ENCODE data around the gene HBP1. TPM values are rescaled to one million over a fixed set of nuclear protein-coding genes. Genes with fewer than 3 reads are reported as not detected.
"Not testable (repeated sequence)": the region's sequence is repeated elsewhere in the genome, so short reads cannot be mapped to it uniquely, and the experiment has no call there.

HBP1 gene
- total RNA-seq, 1 experiment from 2014 or later = 55.6 TPM

DNA sequence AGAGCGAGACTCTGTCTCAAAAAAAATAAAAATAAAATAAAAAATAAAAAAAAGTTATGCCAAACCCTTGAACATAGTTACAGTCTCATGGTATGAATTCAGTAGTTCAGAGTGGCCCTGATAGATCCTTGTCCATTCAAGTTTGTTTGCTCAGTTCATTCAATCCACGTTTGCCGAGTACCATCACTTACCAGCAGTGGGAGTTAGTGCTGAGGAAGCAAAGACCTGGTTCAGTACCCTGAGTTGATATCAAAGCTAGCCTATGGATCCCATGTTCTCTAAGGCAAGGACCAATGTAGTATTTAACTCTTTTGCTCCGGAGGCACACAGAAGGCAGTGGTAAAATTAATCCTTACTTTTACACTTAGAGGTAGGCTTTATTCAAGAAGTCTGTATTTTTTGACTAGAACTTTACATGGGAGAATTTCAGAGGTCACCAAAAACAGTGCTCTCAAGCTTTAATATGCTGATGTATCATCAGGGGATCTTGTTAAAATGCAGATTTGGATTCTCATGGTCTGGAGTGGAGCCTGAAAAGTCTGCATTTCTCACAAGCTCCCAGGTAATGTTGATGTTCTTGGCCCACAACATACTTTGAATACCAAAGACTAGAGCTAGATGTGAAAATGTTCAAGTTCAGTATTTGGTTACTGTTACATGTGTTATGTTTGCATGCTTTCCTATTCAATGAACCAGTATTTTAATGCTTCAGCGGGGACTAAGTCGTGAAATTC lies 38.1 kb upstream of the HBP1 start:
- Histone ChIP-seq H3K9me2 (replicated peaks; ENCODE audit: insufficient read depth, low read length) (no peaks in the 10 kb centered on the region), H2AFZ (ENCODE audit: low read length) (no peak overlapping the region), H3K4me2 (ENCODE audit: low read depth, low read length, poor library complexity, severe bottlenecking) (no peak overlapping the region), H3K9me3 (ENCODE audit: low read length) (no peaks in the 10 kb centered on the region), H3K4me1 (ENCODE audit: low read length) (peaks cover 7% of the 10 kb centered on the region), H3K27me3 (ENCODE audit: low read length) (no peaks in the 10 kb centered on the region), H4K20me1 (ENCODE audit: insufficient read depth, low read depth, low read length) (no peaks in the 10 kb centered on the region), H3K27ac (ENCODE audit: low read length) (no peak overlapping the region), H3K4me3 (ENCODE audit: low read length) (no peak overlapping the region), H3K79me2 (ENCODE audit: low read length) (no peaks in the 10 kb centered on the region), H3K36me3 (ENCODE audit: insufficient read depth, low read length) (no peaks in the 10 kb centered on the region), H3K9ac (ENCODE audit: low read length) (no peak overlapping the region)
- DNase-seq = peak; percentile 55

DNA sequence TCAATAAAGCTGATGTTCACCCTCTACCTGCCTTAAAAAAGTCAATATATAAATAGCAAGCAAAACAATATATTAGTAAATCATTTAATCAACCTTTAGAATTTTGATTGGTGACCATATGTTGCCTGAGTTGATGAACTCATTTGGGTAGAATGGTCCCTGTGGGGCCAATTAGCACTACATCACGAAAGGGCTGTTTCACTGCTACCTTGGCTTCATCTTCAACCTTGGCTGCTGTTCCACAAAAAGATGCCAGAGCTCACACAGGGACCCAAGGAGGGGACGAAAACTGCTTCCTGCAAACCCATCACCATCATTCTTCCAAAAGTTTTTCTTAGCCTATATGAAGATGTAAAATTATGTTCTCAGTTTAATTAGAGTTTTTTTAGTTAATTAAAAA lies 35.4 kb upstream of the HBP1 start:
- Histone ChIP-seq H3K9me3 (ENCODE audit: low read length) (no peaks in the 10 kb centered on the region), H3K4me1 (ENCODE audit: low read length) (no peaks in the 10 kb centered on the region), H3K27ac (ENCODE audit: low read length) (no peak overlapping the region), H2AFZ (ENCODE audit: low read length) (no peak overlapping the region), H3K4me3 (ENCODE audit: low read length) (no peak overlapping the region), H4K20me1 (ENCODE audit: insufficient read depth, low read depth, low read length) (no peaks in the 10 kb centered on the region), H3K9me2 (replicated peaks; ENCODE audit: insufficient read depth, low read length) (no peaks in the 10 kb centered on the region), H3K36me3 (ENCODE audit: insufficient read depth, low read length) (no peaks in the 10 kb centered on the region), H3K9ac (ENCODE audit: low read length) (no peak overlapping the region), H3K79me2 (ENCODE audit: low read length) (no peaks in the 10 kb centered on the region), H3K4me2 (ENCODE audit: low read depth, low read length, poor library complexity, severe bottlenecking) (no peak overlapping the region), H3K27me3 (ENCODE audit: low read length) (no peaks in the 10 kb centered on the region)
- DNase-seq = no peak

DNA sequence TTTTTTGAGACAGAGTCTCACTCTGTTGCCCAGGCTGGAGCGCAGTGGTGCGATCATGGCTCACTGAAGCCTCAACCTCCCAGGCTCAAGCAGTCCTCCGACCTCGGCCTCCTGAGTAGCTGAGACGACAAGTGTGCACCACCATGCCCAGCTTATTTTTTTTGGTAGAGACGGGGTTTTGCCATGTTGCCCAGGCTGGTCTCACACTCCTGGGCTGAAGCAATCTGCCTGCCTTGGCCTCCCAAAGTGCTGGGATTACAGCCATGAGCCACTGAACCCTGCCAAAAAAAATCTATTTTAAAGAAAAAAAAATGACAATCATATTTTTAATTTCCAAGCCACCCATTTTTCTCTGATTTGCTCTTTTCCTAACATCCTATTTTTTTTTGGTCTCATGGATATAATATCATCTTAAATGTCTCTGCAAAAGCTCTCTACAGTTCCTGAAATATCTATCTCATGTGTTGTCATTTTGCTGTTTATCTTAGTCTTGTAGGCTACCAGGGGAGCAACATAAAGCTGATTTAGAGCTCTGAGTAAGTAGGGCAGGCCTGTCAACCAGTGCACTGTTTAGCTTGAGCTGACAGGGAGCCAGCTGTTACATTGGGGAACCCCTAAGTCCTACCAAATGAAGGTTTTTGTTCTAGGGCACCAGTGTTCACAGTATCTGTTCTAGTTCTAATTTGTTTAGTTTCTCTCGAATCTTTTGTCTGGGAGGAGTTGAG lies 29.9 kb upstream of the HBP1 start:
- Histone ChIP-seq H3K9ac (ENCODE audit: low read length) (no peak overlapping the region), H3K9me3 (ENCODE audit: low read length) (no peaks in the 10 kb centered on the region), H4K20me1 (ENCODE audit: insufficient read depth, low read depth, low read length) (no peaks in the 10 kb centered on the region), H3K4me2 (ENCODE audit: low read depth, low read length, poor library complexity, severe bottlenecking) (no peak overlapping the region), H3K4me1 (ENCODE audit: low read length) (no peaks in the 10 kb centered on the region), H3K27me3 (ENCODE audit: low read length) (no peaks in the 10 kb centered on the region), H3K4me3 (ENCODE audit: low read length) (no peak overlapping the region), H3K79me2 (ENCODE audit: low read length) (no peaks in the 10 kb centered on the region), H3K36me3 (ENCODE audit: insufficient read depth, low read length) (no peaks in the 10 kb centered on the region), H3K27ac (ENCODE audit: low read length) (no peak overlapping the region), H2AFZ (ENCODE audit: low read length) (no peak overlapping the region), H3K9me2 (replicated peaks; ENCODE audit: insufficient read depth, low read length) (no peaks in the 10 kb centered on the region)
- no peak for DNase-seq

DNA sequence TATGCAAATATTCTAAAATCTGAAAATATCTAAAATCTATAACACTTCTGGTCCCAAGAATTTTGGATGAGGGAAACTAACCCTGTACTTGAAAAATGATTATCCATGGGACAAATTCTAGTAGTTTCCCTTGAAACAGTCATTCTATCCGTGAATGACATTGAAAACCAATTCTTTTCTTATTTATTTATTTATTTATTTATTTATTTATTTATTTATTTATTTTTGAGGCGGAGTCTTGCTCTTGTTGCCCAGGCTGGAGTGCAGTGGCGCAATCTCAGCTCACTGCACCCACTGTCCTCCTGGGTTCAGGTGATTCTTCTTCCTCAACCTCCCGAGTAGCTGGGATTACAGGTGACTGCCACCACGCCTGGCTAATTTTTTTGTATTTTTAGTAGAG lies 24.9 kb upstream of the HBP1 start:
- not testable (repeated sequence) for H3K9me3 ChIP-seq (ENCODE audit: low read length); H3K79me2 ChIP-seq (ENCODE audit: low read length); H3K27ac ChIP-seq (ENCODE audit: low read length); H3K4me3 ChIP-seq (ENCODE audit: low read length); DNase-seq; H3K4me2 ChIP-seq (ENCODE audit: low read depth, low read length, poor library complexity, severe bottlenecking); H2AFZ ChIP-seq (ENCODE audit: low read length); H3K27me3 ChIP-seq (ENCODE audit: low read length); H4K20me1 ChIP-seq (ENCODE audit: insufficient read depth, low read depth, low read length); H3K9ac ChIP-seq (ENCODE audit: low read length); H3K36me3 ChIP-seq (ENCODE audit: insufficient read depth, low read length); H3K9me2 ChIP-seq (replicated peaks; ENCODE audit: insufficient read depth, low read length)
- peaks cover 24% of the 10 kb centered on the region for H3K4me1 ChIP-seq (ENCODE audit: low read length)

DNA sequence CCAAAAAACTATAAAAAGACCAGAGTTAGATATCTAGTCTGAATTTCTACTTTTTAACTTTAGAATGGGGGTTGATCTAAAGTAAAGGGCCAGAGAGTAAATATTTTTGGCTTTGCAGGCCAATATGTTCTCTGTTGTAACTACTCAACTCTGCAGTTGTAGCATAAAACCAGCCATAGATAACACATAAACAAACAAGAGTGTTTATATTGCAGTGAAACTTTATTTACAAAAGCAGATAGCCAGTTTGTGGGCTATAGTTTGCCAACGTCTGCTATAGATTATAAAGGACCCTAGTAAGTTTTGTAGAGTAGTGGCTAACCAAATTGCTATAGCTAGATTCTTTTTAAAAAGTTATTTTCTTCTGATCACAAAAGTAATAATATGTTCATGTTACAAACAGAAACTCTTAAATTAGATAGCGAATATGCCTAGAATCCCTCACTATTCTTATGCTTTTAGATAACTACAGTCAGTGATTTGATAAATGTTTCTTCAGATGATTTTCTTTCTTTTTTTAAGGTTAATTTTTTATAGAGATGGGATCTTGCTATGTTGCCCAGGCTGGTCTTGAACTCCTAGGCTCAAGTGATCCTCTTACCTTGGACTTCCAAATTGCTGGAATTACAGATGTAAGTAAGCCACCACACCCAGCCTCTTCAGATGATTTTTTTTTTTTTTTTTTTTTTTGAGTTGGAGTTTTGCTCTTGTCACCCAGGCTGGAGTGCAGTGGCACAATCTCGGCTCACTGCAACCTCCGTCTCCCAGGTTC lies 23.6 kb upstream of the HBP1 start:
- no peaks in the 10 kb centered on the region for H3K36me3 ChIP-seq (ENCODE audit: insufficient read depth, low read length)
- H3K4me2 ChIP-seq (ENCODE audit: low read depth, low read length, poor library complexity, severe bottlenecking) = peak overlapping the region; percentile 35
- no peaks in the 10 kb centered on the region for H4K20me1 ChIP-seq (ENCODE audit: insufficient read depth, low read depth, low read length)
- peaks cover 24% of the 10 kb centered on the region for H3K4me1 ChIP-seq (ENCODE audit: low read length)
- no peak overlapping the region for H3K9ac ChIP-seq (ENCODE audit: low read length)
- no peaks in the 10 kb centered on the region for H3K79me2 ChIP-seq (ENCODE audit: low read length)
- DNase-seq = no peak
- H3K27ac ChIP-seq (ENCODE audit: low read length) = no peak overlapping the region
- no peaks in the 10 kb centered on the region for H3K27me3 ChIP-seq (ENCODE audit: low read length)
- H3K4me3 ChIP-seq (ENCODE audit: low read length) = no peak overlapping the region
- H3K9me3 ChIP-seq (ENCODE audit: low read length) = no peaks in the 10 kb centered on the region
- H2AFZ ChIP-seq (ENCODE audit: low read length) = no peak overlapping the region
- no peaks in the 10 kb centered on the region for H3K9me2 ChIP-seq (replicated peaks; ENCODE audit: insufficient read depth, low read length)

DNA sequence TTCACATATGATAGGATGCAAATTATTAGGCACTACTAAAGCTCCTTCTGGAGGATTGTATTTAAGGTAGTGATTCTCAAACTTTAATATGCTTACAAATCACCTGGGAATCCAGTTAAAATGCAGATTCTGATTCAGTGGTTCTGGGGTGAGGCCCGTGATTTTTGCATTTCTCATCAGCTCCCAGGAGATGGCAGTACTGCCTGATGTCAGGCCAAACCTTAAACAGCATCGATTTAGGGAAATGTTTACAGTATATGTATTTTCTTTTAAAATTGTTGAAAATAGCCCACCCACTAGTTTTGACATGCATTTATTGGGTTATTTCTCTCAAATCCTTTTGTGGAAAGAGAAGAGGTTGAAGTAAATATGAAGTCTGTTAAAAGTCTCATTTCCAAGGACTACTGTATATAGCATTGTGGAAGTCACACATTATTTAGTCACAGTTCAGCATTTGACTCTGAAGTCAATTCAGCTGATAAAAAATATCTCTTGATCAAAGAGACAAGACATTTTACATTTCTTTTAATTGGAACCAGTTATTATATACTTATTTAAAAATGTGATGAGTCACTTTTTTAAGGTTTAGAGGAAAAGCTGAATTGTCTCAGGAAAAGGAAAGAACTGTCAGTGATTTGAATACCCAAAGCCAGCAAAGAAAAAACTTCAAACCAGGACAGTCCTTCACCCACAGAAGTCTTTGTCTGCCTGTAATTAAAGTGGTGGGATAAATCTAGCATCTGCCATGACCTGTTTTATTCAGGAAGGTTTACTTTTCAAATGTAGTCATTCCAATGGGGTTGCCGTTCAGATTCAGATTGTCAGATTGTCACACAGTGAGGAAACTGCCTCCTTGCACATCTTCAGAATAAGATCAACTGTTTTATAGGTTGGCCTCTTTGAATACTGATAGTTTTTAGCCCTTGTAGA lies 21.1 kb upstream of the HBP1 start:
- Histone ChIP-seq H3K4me3 (ENCODE audit: low read length) (peak overlapping the region; percentile 9; the same call in 1 of the 2 replicates), H4K20me1 (ENCODE audit: insufficient read depth, low read depth, low read length) (no peaks in the 10 kb centered on the region), H3K79me2 (ENCODE audit: low read length) (no peaks in the 10 kb centered on the region), H3K9me2 (replicated peaks; ENCODE audit: insufficient read depth, low read length) (no peaks in the 10 kb centered on the region), H3K4me1 (ENCODE audit: low read length) (peaks cover 24% of the 10 kb centered on the region), H2AFZ (ENCODE audit: low read length) (no peak overlapping the region), H3K9ac (ENCODE audit: low read length) (no peak overlapping the region), H3K36me3 (ENCODE audit: insufficient read depth, low read length) (no peaks in the 10 kb centered on the region), H3K4me2 (ENCODE audit: low read depth, low read length, poor library complexity, severe bottlenecking) (peak overlapping the region; percentile 33), H3K27me3 (ENCODE audit: low read length) (no peaks in the 10 kb centered on the region), H3K27ac (ENCODE audit: low read length) (no peak overlapping the region), H3K9me3 (ENCODE audit: low read length) (no peaks in the 10 kb centered on the region)
- peak; percentile 72 for DNase-seq

DNA sequence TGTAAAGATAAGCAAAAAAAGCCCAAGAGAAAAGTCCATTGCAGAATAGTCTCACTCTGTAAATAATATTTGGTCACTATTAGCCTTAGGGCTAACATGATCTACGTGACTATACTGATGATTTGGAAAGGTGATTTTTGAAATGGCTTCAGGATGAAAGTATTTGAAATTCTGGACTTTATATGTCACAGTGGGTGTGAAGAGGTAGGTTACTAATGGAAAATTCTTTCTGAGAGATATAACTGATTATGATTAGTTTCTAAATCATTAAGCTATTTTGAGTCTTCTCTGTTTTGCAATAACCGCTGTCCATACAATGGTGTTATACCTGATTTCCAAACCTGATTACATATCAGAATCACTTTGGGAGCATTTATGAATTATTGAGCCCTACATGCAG lies 20.1 kb upstream of the HBP1 start:
- H3K4me2 ChIP-seq (ENCODE audit: low read depth, low read length, poor library complexity, severe bottlenecking) = no peak overlapping the region
- no peaks in the 10 kb centered on the region for H3K9me3 ChIP-seq (ENCODE audit: low read length)

More for the DNA sequence above, 20.1 kb upstream of the HBP1 start:
- H4K20me1 ChIP-seq (ENCODE audit: insufficient read depth, low read depth, low read length) = no peaks in the 10 kb centered on the region
- H3K36me3 ChIP-seq (ENCODE audit: insufficient read depth, low read length) = no peaks in the 10 kb centered on the region
- DNase-seq = no peak
- no peak overlapping the region for H3K9ac ChIP-seq (ENCODE audit: low read length)
- no peaks in the 10 kb centered on the region for H3K27me3 ChIP-seq (ENCODE audit: low read length)
- peaks cover 24% of the 10 kb centered on the region for H3K4me1 ChIP-seq (ENCODE audit: low read length)
- H2AFZ ChIP-seq (ENCODE audit: low read length) = no peak overlapping the region
- H3K27ac ChIP-seq (ENCODE audit: low read length) = no peak overlapping the region
- no peaks in the 10 kb centered on the region for H3K9me2 ChIP-seq (replicated peaks; ENCODE audit: insufficient read depth, low read length)
- H3K4me3 ChIP-seq (ENCODE audit: low read length) = no peak overlapping the region
- no peaks in the 10 kb centered on the region for H3K79me2 ChIP-seq (ENCODE audit: low read length)

All from Karpas-422 (cell line).